GM23338 (cell line): ENCODE results near the gene ASCL5.

Experiments
- CREB1 ChIP-seq: fragments of 250-450 bp; sonication (Bioruptor Pico); IDR thresholded peaks from 2 replicates; pipeline ENCODE4 v1.5.0; 2020; ENCODE audit warnings: low read depth, mild to moderate bottlenecking, moderate library complexity
- EZH2 ChIP-seq: fragments of 200-600 bp; sonication (generic); IDR thresholded peaks from one replicate; pipeline ENCODE4 v1.8.0; 2017; ENCODE audit warnings: antibody characterized with exemption, mild to moderate bottlenecking, low read depth; ENCODE audit not compliant: unreplicated experiment
- EZH2phosphoT487 ChIP-seq: fragments of 200-600 bp; sonication (generic); IDR thresholded peaks from one replicate; pipeline ENCODE4 v1.8.1; 2018; ENCODE audit warnings: antibody characterized with exemption; ENCODE audit not compliant: unreplicated experiment
- NANOG ChIP-seq: IDR thresholded peaks from 2 replicates; pipeline ENCODE4 v1.6.1; 2016; ENCODE audit warnings: antibody characterized with exemption, borderline replicate concordance
- POLR2AphosphoS5 ChIP-seq: IDR thresholded peaks from 2 replicates; pipeline ENCODE4 v1.6.1; 2016; ENCODE audit warnings: antibody characterized with exemption, low read depth
- ZNF114 ChIP-seq: fragments of 250-450 bp; sonication (Bioruptor Pico); IDR thresholded peaks from 2 replicates; pipeline ENCODE4 v1.5.0; 2020; ENCODE audit warnings: mild to moderate bottlenecking, moderate library complexity
- ZNF331 ChIP-seq: fragments of 250-450 bp; sonication (Bioruptor Pico); IDR thresholded peaks from 2 replicates; pipeline ENCODE4 v1.5.0; 2020; ENCODE audit warnings: low read depth, mild to moderate bottlenecking, moderate library complexity
- TF ChIP-seq, protein P1 (sequence below), 2 experiments: fragments of 200-600 bp in 1 of 2; sonication (generic) in 1 of 2; conservative IDR thresholded peaks; 2 replicates each; pipeline versions ENCODE4 v1.5.1 to v1.6.1; 2016 to 2017; ENCODE audit warnings: antibody characterized with exemption in 2 of 2, low read depth in 2 of 2, mild to moderate bottlenecking in 2 of 2, moderate library complexity in 1 of 2
- TF ChIP-seq, protein P2 (sequence below): IDR thresholded peaks from 2 replicates; pipeline ENCODE4 v1.6.1; 2016; ENCODE audit warnings: antibody characterized with exemption
- TF ChIP-seq, protein P3 (sequence below): IDR thresholded peaks from one replicate; pipeline ENCODE4 v1.6.1; 2018; ENCODE audit warnings: antibody characterized with exemption; ENCODE audit not compliant: unreplicated experiment
- TF ChIP-seq, protein P4 (sequence below): fragments of 250-450 bp; sonication (Bioruptor Pico); IDR thresholded peaks from 2 replicates; pipeline ENCODE4 v1.5.0; 2020; ENCODE audit warnings: mild to moderate bottlenecking, moderate library complexity

DNA sequence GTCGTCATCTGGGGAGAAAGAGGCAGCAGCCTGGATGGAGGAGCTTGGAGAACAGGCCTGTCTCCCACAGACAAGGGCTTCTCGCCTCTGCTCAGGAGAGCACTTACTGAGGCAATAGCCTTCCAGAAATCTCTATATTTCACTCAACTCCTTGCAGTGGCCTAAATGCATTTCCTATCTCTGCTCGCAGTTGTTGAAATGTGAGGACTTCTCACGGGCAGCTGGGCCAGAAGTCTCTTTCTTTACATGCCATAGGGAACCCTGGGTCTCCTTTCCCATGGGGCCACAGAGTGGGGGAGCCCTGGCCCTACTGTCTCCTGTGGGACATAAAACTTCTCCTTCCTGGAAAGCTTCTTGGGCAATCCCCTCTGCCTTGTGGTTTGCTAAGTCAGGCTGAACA lies 60.0 kb downstream of the ASCL5 start:
- TF ChIP-seq, protein P1, sequence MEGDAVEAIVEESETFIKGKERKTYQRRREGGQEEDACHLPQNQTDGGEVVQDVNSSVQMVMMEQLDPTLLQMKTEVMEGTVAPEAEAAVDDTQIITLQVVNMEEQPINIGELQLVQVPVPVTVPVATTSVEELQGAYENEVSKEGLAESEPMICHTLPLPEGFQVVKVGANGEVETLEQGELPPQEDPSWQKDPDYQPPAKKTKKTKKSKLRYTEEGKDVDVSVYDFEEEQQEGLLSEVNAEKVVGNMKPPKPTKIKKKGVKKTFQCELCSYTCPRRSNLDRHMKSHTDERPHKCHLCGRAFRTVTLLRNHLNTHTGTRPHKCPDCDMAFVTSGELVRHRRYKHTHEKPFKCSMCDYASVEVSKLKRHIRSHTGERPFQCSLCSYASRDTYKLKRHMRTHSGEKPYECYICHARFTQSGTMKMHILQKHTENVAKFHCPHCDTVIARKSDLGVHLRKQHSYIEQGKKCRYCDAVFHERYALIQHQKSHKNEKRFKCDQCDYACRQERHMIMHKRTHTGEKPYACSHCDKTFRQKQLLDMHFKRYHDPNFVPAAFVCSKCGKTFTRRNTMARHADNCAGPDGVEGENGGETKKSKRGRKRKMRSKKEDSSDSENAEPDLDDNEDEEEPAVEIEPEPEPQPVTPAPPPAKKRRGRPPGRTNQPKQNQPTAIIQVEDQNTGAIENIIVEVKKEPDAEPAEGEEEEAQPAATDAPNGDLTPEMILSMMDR (conservative IDR thresholded peaks at IDR 0.05; ENCODE audit: low read depth in 2 of 2) = no peak
- TF ChIP-seq EZH2phosphoT487 = no peak
- TF ChIP-seq POLR2AphosphoS5 = no peak
- TF ChIP-seq, protein P2, sequence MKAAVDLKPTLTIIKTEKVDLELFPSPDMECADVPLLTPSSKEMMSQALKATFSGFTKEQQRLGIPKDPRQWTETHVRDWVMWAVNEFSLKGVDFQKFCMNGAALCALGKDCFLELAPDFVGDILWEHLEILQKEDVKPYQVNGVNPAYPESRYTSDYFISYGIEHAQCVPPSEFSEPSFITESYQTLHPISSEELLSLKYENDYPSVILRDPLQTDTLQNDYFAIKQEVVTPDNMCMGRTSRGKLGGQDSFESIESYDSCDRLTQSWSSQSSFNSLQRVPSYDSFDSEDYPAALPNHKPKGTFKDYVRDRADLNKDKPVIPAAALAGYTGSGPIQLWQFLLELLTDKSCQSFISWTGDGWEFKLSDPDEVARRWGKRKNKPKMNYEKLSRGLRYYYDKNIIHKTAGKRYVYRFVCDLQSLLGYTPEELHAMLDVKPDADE = no peak
- no peak for TF ChIP-seq EZH2
- TF ChIP-seq, protein P3, sequence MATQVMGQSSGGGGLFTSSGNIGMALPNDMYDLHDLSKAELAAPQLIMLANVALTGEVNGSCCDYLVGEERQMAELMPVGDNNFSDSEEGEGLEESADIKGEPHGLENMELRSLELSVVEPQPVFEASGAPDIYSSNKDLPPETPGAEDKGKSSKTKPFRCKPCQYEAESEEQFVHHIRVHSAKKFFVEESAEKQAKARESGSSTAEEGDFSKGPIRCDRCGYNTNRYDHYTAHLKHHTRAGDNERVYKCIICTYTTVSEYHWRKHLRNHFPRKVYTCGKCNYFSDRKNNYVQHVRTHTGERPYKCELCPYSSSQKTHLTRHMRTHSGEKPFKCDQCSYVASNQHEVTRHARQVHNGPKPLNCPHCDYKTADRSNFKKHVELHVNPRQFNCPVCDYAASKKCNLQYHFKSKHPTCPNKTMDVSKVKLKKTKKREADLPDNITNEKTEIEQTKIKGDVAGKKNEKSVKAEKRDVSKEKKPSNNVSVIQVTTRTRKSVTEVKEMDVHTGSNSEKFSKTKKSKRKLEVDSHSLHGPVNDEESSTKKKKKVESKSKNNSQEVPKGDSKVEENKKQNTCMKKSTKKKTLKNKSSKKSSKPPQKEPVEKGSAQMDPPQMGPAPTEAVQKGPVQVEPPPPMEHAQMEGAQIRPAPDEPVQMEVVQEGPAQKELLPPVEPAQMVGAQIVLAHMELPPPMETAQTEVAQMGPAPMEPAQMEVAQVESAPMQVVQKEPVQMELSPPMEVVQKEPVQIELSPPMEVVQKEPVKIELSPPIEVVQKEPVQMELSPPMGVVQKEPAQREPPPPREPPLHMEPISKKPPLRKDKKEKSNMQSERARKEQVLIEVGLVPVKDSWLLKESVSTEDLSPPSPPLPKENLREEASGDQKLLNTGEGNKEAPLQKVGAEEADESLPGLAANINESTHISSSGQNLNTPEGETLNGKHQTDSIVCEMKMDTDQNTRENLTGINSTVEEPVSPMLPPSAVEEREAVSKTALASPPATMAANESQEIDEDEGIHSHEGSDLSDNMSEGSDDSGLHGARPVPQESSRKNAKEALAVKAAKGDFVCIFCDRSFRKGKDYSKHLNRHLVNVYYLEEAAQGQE = no peak
- TF ChIP-seq, protein P4, sequence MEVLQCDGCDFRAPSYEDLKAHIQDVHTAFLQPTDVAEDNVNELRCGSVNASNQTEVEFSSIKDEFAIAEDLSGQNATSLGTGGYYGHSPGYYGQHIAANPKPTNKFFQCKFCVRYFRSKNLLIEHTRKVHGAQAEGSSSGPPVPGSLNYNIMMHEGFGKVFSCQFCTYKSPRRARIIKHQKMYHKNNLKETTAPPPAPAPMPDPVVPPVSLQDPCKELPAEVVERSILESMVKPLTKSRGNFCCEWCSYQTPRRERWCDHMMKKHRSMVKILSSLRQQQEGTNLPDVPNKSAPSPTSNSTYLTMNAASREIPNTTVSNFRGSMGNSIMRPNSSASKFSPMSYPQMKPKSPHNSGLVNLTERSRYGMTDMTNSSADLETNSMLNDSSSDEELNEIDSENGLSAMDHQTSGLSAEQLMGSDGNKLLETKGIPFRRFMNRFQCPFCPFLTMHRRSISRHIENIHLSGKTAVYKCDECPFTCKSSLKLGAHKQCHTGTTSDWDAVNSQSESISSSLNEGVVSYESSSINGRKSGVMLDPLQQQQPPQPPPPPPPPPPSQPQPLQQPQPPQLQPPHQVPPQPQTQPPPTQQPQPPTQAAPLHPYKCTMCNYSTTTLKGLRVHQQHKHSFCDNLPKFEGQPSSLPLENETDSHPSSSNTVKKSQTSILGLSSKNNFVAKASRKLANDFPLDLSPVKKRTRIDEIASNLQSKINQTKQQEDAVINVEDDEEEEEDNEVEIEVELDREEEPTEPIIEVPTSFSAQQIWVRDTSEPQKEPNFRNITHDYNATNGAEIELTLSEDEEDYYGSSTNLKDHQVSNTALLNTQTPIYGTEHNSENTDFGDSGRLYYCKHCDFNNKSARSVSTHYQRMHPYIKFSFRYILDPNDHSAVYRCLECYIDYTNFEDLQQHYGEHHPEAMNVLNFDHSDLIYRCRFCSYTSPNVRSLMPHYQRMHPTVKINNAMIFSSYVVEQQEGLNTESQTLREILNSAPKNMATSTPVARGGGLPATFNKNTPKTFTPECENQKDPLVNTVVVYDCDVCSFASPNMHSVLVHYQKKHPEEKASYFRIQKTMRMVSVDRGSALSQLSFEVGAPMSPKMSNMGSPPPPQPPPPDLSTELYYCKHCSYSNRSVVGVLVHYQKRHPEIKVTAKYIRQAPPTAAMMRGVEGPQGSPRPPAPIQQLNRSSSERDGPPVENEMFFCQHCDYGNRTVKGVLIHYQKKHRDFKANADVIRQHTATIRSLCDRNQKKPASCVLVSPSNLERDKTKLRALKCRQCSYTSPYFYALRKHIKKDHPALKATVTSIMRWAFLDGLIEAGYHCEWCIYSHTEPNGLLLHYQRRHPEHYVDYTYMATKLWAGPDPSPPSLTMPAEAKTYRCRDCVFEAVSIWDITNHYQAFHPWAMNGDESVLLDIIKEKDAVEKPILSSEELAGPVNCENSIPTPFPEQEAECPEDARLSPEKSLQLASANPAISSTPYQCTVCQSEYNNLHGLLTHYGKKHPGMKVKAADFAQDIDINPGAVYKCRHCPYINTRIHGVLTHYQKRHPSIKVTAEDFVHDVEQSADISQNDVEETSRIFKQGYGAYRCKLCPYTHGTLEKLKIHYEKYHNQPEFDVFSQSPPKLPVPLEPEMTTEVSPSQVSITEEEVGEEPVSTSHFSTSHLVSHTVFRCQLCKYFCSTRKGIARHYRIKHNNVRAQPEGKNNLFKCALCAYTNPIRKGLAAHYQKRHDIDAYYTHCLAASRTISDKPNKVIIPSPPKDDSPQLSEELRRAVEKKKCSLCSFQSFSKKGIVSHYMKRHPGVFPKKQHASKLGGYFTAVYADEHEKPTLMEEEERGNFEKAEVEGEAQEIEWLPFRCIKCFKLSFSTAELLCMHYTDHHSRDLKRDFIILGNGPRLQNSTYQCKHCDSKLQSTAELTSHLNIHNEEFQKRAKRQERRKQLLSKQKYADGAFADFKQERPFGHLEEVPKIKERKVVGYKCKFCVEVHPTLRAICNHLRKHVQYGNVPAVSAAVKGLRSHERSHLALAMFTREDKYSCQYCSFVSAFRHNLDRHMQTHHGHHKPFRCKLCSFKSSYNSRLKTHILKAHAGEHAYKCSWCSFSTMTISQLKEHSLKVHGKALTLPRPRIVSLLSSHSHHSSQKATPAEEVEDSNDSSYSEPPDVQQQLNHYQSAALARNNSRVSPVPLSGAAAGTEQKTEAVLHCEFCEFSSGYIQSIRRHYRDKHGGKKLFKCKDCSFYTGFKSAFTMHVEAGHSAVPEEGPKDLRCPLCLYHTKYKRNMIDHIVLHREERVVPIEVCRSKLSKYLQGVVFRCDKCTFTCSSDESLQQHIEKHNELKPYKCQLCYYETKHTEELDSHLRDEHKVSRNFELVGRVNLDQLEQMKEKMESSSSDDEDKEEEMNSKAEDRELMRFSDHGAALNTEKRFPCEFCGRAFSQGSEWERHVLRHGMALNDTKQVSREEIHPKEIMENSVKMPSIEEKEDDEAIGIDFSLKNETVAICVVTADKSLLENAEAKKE (CRISPR knock-in tag) = no peak
- TF ChIP-seq ZNF331 (CRISPR knock-in tag) = no peak
- TF ChIP-seq CREB1 (CRISPR knock-in tag) = no peak
- no peak for TF ChIP-seq NANOG
- TF ChIP-seq ZNF114 (CRISPR knock-in tag) = no peak
